ENCODE results near the gene PPM1A. TPM values are rescaled to one million over a fixed set of nuclear protein-coding genes. Genes with fewer than 3 reads are reported as not detected.

PPM1A gene
- total RNA-seq, 1 donor from 2014 or later: 38.0 TPM

DNA sequence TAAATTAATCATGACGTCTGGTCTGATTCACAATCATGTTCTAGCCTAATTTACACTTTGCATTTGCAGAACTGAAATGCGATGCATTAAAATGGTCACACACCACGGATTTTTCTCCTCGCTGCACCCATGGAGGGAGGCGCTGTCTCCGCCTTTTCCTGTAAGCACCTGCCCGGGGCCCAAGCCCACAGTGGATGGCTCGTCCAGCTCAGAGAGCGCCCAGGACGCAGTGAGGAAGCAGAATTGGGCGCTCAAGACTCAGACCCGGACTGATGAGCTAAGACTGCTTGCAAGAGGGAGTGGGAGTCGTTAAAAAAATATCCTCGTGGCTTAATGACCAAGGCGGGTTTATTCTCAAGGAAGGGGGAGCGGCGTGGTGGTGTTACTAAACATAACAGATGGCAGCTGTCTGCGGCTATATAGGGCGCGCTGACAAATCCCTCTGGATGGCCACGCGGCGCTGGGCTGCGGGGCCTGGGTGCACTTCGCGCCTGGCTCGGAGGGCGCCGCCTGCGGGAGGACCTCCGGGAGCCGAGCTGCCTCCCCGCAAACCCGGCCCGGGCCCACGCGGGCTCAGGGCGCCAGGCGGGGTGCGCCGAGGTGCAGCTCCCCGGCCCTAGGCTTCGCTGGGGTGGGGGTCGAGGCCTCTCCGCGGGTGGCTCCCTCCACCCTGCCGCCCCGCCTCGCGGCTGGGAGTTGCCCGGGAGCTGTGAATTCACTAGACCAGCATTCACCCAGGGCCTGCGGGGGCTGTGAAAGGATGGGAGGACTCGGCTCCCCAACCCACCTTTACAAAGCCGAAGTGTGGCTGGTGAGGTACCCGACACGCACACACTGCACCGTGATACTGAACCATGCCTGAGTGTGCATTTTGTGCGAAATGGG, 78.7 kb downstream of the PPM1A start:
- peaks cover 7% of the 10 kb centered on the region for H3K27me3 Mint-ChIP-seq (ENCODE audit: unreplicated experiment)
- TF ChIP-seq, protein P1, sequence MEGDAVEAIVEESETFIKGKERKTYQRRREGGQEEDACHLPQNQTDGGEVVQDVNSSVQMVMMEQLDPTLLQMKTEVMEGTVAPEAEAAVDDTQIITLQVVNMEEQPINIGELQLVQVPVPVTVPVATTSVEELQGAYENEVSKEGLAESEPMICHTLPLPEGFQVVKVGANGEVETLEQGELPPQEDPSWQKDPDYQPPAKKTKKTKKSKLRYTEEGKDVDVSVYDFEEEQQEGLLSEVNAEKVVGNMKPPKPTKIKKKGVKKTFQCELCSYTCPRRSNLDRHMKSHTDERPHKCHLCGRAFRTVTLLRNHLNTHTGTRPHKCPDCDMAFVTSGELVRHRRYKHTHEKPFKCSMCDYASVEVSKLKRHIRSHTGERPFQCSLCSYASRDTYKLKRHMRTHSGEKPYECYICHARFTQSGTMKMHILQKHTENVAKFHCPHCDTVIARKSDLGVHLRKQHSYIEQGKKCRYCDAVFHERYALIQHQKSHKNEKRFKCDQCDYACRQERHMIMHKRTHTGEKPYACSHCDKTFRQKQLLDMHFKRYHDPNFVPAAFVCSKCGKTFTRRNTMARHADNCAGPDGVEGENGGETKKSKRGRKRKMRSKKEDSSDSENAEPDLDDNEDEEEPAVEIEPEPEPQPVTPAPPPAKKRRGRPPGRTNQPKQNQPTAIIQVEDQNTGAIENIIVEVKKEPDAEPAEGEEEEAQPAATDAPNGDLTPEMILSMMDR (IDR thresholded peaks at IDR 0.05; ENCODE audit: unreplicated experiment): no peak

DNA sequence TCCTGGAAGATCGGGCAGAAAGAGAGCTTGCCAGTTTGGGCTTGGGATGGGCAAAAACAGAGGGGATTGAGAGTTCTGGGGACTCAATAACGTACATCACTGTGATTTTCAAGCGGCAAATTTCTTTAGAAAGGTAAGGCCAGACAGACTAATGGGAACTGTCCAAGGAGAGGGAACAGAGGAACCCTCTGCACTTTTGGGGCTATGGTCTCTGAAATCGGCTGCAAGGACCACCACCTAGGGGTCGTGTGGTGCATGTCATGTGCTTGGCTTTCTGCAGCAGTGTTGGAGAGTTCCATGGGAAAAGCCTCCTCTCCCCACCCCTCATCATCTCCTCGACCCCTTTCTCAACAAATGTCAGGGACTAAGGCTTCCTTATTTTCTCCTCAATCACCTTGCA, 79.6 kb downstream of the PPM1A start:
- TF ChIP-seq, protein P1 (IDR thresholded peaks at IDR 0.05; ENCODE audit: unreplicated experiment): peak; percentile 33
- H3K4me3 Mint-ChIP-seq (ENCODE audit: unreplicated experiment): no peak overlapping the region
- no peaks in the 10 kb centered on the region for H3K9me3 Mint-ChIP-seq (ENCODE audit: unreplicated experiment)
- no peaks in the 10 kb centered on the region for H3K36me3 Mint-ChIP-seq (ENCODE audit: low read depth, unreplicated experiment)
- peaks cover 7% of the 10 kb centered on the region for H3K27me3 Mint-ChIP-seq (ENCODE audit: unreplicated experiment)
- DNase-seq (ENCODE audit: low spot score): no peak
- no peak overlapping the region for H3K27ac Mint-ChIP-seq (ENCODE audit: unreplicated experiment)
- peaks cover 7% of the 10 kb centered on the region for H3K4me1 Mint-ChIP-seq (ENCODE audit: unreplicated experiment)

More for the DNA sequence above, 78.7 kb downstream of the PPM1A start:
- Mint-ChIP-seq H3K36me3 (ENCODE audit: low read depth, unreplicated experiment) (no peaks in the 10 kb centered on the region), H3K4me3 (ENCODE audit: unreplicated experiment) (peak overlapping the region; percentile 84), H3K4me1 (ENCODE audit: unreplicated experiment) (peaks cover 7% of the 10 kb centered on the region), H3K9me3 (ENCODE audit: unreplicated experiment) (no peaks in the 10 kb centered on the region), H3K27ac (ENCODE audit: unreplicated experiment) (no peak overlapping the region)
- DNase-seq (ENCODE audit: low spot score): peak; percentile 25

DNA sequence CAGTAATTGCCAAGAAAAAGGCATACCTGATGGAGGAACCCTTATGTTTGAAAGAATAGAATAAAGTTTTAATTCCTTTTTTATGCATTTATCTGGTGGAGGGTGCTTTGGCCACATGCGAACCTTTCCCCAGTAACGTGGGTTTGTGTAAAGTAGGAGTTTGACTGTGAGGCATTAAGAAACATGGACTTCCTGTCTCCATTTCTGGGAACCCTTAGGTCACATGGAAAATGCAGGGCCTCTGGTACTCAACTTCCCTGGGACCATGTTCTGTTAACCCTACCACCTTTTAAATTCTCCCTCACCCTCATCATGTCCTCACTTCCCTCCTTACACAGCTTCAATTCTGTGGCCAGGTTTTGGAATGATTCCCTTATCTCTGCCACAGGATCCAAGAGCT, 80.3 kb downstream of the PPM1A start:
- no peak for DNase-seq (ENCODE audit: low spot score)
- TF ChIP-seq, protein P1 (IDR thresholded peaks at IDR 0.05; ENCODE audit: unreplicated experiment): no peak
- H3K9me3 Mint-ChIP-seq (ENCODE audit: unreplicated experiment): no peaks in the 10 kb centered on the region
- peaks cover 7% of the 10 kb centered on the region for H3K4me1 Mint-ChIP-seq (ENCODE audit: unreplicated experiment)
- H3K36me3 Mint-ChIP-seq (ENCODE audit: low read depth, unreplicated experiment): no peaks in the 10 kb centered on the region
- H3K4me3 Mint-ChIP-seq (ENCODE audit: unreplicated experiment): no peak overlapping the region
- peaks cover 7% of the 10 kb centered on the region for H3K27me3 Mint-ChIP-seq (ENCODE audit: unreplicated experiment)
- H3K27ac Mint-ChIP-seq (ENCODE audit: unreplicated experiment): no peak overlapping the region

- peak overlapping the region; percentile 83 for H3K4me3 Mint-ChIP-seq (ENCODE audit: unreplicated experiment)
- TF ChIP-seq, protein P1 (IDR thresholded peaks at IDR 0.05; ENCODE audit: unreplicated experiment): peak; percentile 95
- peak; percentile 86 for DNase-seq (ENCODE audit: low spot score)
- H3K27me3 Mint-ChIP-seq (ENCODE audit: unreplicated experiment): peaks cover 6% of the 10 kb centered on the region
- H3K36me3 Mint-ChIP-seq (ENCODE audit: low read depth, unreplicated experiment): no peaks in the 10 kb centered on the region
- H3K4me1 Mint-ChIP-seq (ENCODE audit: unreplicated experiment): peaks cover 7% of the 10 kb centered on the region
- no peaks in the 10 kb centered on the region for H3K9me3 Mint-ChIP-seq (ENCODE audit: unreplicated experiment)
- no peak overlapping the region for H3K27ac Mint-ChIP-seq (ENCODE audit: unreplicated experiment)
Observed at GRCh38 chr14:60331201-60332045, 82.4 kb downstream of the PPM1A start.
